Fibroblast of lung (primary cell): ENCODE results near the gene DNAJB1. TPM values are rescaled to one million over a fixed set of nuclear protein-coding genes. Genes with fewer than 3 reads are reported as not detected.

Source experiments
- DNase-seq, 2 donors: peaks; one replicate each; pipeline versions ENCODE4 v3.0.0 to v3.0.0-alpha.2; 2010; ENCODE audit warnings: low read depth in 2 of 2
- H2AFZ ChIP-seq: 2 replicates; pipeline ENCODE4 v1.5.1; 2012; ENCODE audit warnings: low read length, control low read depth, inconsistent platforms
- H3K27ac ChIP-seq: 2 replicates; pipeline ENCODE4 v1.5.1; 2011; ENCODE audit warnings: low read length, control low read depth; ENCODE audit not compliant: insufficient read depth
- H3K27me3 ChIP-seq: 2 replicates; pipeline ENCODE4 v1.5.1; 2011; ENCODE audit warnings: mild to moderate bottlenecking, low read length; ENCODE audit not compliant: control insufficient read depth, insufficient read depth
- H3K36me3 ChIP-seq: 2 replicates; pipeline ENCODE4 v1.5.1; 2011; ENCODE audit warnings: low read length; ENCODE audit not compliant: control insufficient read depth, insufficient read depth
- H3K4me1 ChIP-seq: 2 replicates; pipeline ENCODE4 v1.5.1; 2011; ENCODE audit warnings: low read length; ENCODE audit not compliant: control insufficient read depth, insufficient read depth; ENCODE audit errors: extremely low read depth
- H3K4me2 ChIP-seq: 2 replicates; pipeline ENCODE4 v1.5.1; 2011; ENCODE audit warnings: low read length, control low read depth; ENCODE audit not compliant: insufficient read depth; ENCODE audit errors: extremely low read depth
- H3K4me3 ChIP-seq, 4 experiments: fragments of 200-600 bp in 1 of 4; sonication (generic) in 1 of 4; replicated peaks in 1 of 4; 2 replicates each; pipeline ENCODE4 v1.5.1; 2011 to 2016; ENCODE audit warnings: low read length in 4 of 4, low read depth in 3 of 4, mild to moderate bottlenecking in 3 of 4, control low read depth in 2 of 4, inconsistent platforms in 1 of 4, mixed read lengths in 1 of 4; ENCODE audit not compliant: insufficient read depth in 1 of 4; ENCODE audit errors: control extremely low read depth in 1 of 4
- H3K79me2 ChIP-seq: 2 replicates; pipeline ENCODE4 v1.5.1; 2012; ENCODE audit warnings: mild to moderate bottlenecking, low read length, inconsistent platforms; ENCODE audit not compliant: control insufficient read depth, insufficient read depth
- H3K9ac ChIP-seq: 2 replicates; pipeline ENCODE4 v1.5.1; 2011; ENCODE audit warnings: mild to moderate bottlenecking, low read length, control low read depth; ENCODE audit not compliant: insufficient read depth
- H3K9me3 ChIP-seq: 2 replicates; pipeline ENCODE4 v1.5.1; 2012; ENCODE audit warnings: low read depth, low read length; ENCODE audit not compliant: control insufficient read depth, insufficient read depth
- H4K20me1 ChIP-seq: 2 replicates; pipeline ENCODE4 v1.5.1; 2011; ENCODE audit warnings: low read length; ENCODE audit not compliant: control insufficient read depth, insufficient read depth; ENCODE audit errors: extremely low read depth
- EZH2 ChIP-seq: IDR thresholded peaks from 2 replicates; pipeline ENCODE4 v1.5.1; 2012; ENCODE audit warnings: low read length, control low read depth, mild to moderate bottlenecking; ENCODE audit errors: missing control alignments
- polyA plus RNA-seq, 2 donors: library from polyadenylated mRNA; depleted of rRNA in 1 of 2; stranded (reverse) in 1 of 2; unstranded in 1 of 2; fragments of >200 nt; gene quantifications; 2 replicates each; pipeline ENCODE4 v1.2.1, GENCODE V29; 2011 to 2012; ENCODE audit warnings: missing spikeins in 1 of 2
- total RNA-seq: library from RNA; depleted of rRNA; stranded (reverse); fragments of >200 nt; gene quantifications from 2 replicates; pipeline ENCODE4 v1.2.1, GENCODE V29; 2014
- TF ChIP-seq, protein P1 (sequence below), 2 donors: IDR thresholded peaks in 1 of 2; conservative IDR thresholded peaks in 1 of 2; 1 replicate in 1 of 2; 2 replicates in 1 of 2; pipeline ENCODE4 v1.5.1; 2011 to 2012; ENCODE audit warnings: low read length in 2 of 2, control low read depth in 1 of 2, inconsistent platforms in 1 of 2, low read depth in 1 of 2, mild to moderate bottlenecking in 1 of 2

DNAJB1 gene
- total and polyA plus RNA-seq, 2 donors (not counting 1 experiment from before 2014, with no cell fraction given): 87.3 to 87.7 TPM

DNA sequence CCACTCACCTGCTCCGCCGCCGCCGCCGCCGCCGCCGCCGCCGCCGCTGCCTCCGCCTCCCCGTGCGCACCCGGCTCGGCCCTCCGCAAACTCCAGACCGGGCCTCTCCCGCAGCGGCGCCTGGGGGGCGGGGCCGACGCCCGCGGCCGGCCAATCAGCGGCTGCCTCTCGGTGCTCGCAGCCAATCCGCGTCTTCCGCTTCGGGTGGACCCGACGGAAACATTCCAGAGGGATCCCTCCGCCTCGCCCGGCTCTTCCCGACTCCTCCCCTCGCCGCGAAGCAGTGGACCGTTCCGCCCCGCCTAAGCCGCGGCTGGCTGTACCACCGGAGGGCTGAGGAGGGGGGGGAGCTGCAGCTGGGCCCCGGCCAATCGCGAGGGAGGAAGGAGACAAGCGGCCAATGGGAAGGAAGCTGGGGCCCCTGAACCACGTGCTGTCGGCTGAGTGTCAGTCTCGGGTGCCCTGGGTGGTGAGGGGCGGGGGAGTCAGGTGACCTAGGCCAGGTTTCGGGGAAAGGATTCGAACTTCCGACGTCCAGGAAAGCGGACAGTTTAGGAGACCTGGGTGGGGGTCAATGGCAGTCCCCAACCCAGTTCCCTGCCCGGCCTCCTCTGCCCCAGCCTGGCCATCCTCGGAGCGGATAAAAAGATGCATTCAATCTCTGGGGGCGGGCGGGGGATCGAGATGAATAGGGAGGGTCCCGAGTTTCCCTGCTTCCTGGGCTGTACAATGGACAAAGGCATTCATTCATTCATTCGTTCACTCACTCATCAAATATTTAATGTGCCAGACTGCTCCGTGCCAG, 22.0 kb downstream of the DNAJB1 start, which contains the start of gene GIPC1:
GIPC1 (minus strand) TSS at position 99 of the 805 bp plus-strand sequence. CDS start 13,151 bp downstream, outside the sequence.
- peak within 1 kb of the TSS; percentile 62 for H3K9ac ChIP-seq
- peaks cover 4% of the 10 kb centered on the region for H3K36me3 ChIP-seq
- peak within 1 kb of the TSS; percentile 65 for H2AFZ ChIP-seq
- peak within 1 kb of the TSS; percentile 67 for H3K27ac ChIP-seq
- peak within 1 kb of the TSS; percentile 87 for H3K4me2 ChIP-seq
- TF ChIP-seq EZH2: no peak
- TF ChIP-seq, protein P1, sequence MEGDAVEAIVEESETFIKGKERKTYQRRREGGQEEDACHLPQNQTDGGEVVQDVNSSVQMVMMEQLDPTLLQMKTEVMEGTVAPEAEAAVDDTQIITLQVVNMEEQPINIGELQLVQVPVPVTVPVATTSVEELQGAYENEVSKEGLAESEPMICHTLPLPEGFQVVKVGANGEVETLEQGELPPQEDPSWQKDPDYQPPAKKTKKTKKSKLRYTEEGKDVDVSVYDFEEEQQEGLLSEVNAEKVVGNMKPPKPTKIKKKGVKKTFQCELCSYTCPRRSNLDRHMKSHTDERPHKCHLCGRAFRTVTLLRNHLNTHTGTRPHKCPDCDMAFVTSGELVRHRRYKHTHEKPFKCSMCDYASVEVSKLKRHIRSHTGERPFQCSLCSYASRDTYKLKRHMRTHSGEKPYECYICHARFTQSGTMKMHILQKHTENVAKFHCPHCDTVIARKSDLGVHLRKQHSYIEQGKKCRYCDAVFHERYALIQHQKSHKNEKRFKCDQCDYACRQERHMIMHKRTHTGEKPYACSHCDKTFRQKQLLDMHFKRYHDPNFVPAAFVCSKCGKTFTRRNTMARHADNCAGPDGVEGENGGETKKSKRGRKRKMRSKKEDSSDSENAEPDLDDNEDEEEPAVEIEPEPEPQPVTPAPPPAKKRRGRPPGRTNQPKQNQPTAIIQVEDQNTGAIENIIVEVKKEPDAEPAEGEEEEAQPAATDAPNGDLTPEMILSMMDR (conservative IDR thresholded peaks at IDR 0.05 in 1 of 2, IDR thresholded peaks at IDR 0.05 in 1 of 2; ENCODE audit: low read depth in 1 of 2, low read length in 2 of 2): no peak
- H3K4me3 ChIP-seq: peak within 1 kb of the TSS; percentile 66 to 87 (median 76)
- H3K27me3 ChIP-seq: no peaks in the 10 kb centered on the region
- H4K20me1 ChIP-seq: no peaks in the 10 kb centered on the region
- peaks cover 10% of the 10 kb centered on the region for H3K4me1 ChIP-seq
- no peaks in the 10 kb centered on the region for H3K9me3 ChIP-seq
- DNase-seq: peak; percentile 99 to 100
- H3K79me2 ChIP-seq: peaks cover 27% of the 10 kb centered on the region

DNA sequence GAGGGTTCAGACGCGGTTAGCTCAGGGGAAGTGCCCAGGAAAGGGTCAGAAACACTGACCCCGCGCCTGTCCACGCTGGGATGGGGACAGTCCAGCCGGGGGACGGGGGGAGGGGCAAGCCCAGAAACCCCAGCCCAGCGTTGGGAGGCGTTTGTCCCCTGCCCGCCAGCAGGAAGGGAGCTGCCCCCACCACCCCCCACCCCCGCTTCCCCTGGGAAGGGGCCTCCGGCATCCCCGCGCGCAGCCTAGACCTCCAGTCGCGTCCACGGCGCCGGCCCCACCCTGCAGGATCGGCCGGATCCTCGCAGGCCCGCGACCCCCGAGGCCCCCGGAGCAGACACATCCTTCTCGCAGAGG, 22.5 kb downstream of the DNAJB1 start:
- peaks cover 4% of the 10 kb centered on the region for H3K36me3 ChIP-seq
- H3K4me2 ChIP-seq: peak overlapping the region; percentile 71
- peaks cover 10% of the 10 kb centered on the region for H3K4me1 ChIP-seq
- H3K9ac ChIP-seq: peak overlapping the region; percentile 62
- H3K4me3 ChIP-seq: peak overlapping the region; percentile 66 to 87 (median 76)
- H4K20me1 ChIP-seq: no peaks in the 10 kb centered on the region
- H2AFZ ChIP-seq: no peak overlapping the region
- H3K27ac ChIP-seq: peak overlapping the region; percentile 67
- no peak for DNase-seq
- H3K79me2 ChIP-seq: peaks cover 27% of the 10 kb centered on the region
- no peaks in the 10 kb centered on the region for H3K27me3 ChIP-seq
- TF ChIP-seq, protein P1 (conservative IDR thresholded peaks at IDR 0.05 in 1 of 2, IDR thresholded peaks at IDR 0.05 in 1 of 2; ENCODE audit: low read depth in 1 of 2, low read length in 2 of 2): no peak
- TF ChIP-seq EZH2: no peak
- no peaks in the 10 kb centered on the region for H3K9me3 ChIP-seq

DNA sequence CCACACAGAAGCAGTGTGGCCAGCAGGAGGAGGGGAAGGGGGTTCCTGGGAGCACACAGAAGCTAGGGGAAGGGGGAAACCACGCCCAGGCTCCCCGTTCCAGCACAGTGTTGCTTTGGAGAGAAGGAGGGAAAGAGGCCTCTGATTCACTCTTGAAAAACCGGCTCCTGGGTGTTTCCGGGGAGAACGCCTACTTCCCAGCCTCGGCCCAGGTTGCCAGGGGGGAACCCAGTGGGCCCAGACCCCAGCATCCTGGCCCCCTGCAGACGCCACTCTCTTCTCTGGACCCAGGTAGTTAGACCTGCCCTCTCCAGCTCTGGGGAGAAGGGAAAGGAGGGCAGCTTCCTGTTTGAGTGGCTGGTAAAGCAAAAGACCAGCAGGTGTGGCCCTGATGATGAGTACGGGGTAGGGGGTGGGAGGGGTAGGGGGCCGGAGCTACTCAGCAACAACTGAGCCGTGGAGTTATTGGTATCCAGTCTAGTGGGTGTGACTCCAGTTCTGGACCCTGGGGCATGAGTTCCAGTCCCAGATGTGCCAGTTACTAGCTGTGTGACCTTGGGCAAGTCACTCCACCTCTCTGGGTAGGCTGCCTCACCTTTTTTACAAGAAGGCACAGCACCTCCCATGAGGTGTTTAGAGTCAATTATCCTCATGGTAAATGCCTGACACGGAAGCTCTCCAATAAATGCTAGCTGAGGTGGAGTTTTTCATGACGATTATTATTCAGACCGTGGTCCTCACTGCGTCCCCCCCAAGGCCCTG, 23.1 kb downstream of the DNAJB1 start:
- H3K4me1 ChIP-seq: peaks cover 10% of the 10 kb centered on the region
- no peaks in the 10 kb centered on the region for H3K9me3 ChIP-seq
- H2AFZ ChIP-seq: no peak overlapping the region
- peak overlapping the region; percentile 71 for H3K4me2 ChIP-seq
- H4K20me1 ChIP-seq: no peaks in the 10 kb centered on the region
- H3K27ac ChIP-seq: peak overlapping the region; percentile 67
- DNase-seq: no peak
- H3K79me2 ChIP-seq: peaks cover 27% of the 10 kb centered on the region
- H3K4me3 ChIP-seq: peak overlapping the region; percentile 66 to 87 (median 76)
- peak overlapping the region; percentile 62 for H3K9ac ChIP-seq
- H3K27me3 ChIP-seq: no peaks in the 10 kb centered on the region
- TF ChIP-seq, protein P1 (conservative IDR thresholded peaks at IDR 0.05 in 1 of 2, IDR thresholded peaks at IDR 0.05 in 1 of 2; ENCODE audit: low read depth in 1 of 2, low read length in 2 of 2): no peak
- no peak for TF ChIP-seq EZH2
- H3K36me3 ChIP-seq: peaks cover 4% of the 10 kb centered on the region
